Measurements from ENCODE around the gene PCDHGA1.

The PCDHGA1 gene

DNA sequence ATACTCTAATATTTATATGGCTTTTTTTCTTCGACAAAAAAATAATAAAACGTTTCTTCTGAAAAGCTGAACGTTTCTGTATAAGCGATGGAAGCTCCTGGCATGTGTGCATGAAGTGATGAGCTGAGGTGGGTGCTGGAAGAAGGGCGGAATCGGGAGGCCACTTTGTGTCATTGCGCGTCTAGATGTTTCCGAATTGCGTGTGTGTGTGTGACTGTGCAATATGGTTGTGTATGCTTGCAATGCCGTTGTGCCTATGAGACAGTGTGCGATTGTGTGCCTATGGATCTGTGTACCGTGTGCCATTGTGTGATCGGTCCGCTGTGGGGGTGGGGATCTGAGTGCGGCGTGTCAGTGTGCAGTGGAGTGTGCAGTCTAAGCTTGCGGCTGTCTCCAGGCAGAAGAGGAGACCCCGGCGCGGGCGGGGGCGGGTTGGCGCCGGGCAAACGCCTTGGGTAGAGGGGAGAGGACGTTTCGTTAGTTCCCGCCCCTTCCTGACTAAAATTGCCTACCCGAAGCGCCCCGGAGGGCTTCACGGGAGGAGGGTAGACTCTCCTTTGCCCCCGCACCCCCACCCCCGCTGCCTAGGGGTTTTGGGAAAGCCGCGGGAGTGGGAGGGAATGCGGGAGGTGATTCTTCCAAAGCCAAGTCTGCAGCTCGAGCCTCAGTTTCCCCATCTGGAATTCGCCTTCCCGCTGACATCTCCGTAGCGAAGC, 182.8 kb downstream of the PCDHGA1 start:
- Histone ChIP-seq H3K9me3 (ENCODE audit: control insufficient read depth, insufficient read depth, low read depth, low read length) (no peaks in the 10 kb centered on the region), H3K4me3 (ENCODE audit: low read depth, low read length) (peak overlapping the region; percentile 79), H3K27ac (ENCODE audit: low read depth, low read length) (peak overlapping the region; percentile 65; the same call in 1 of the 2 replicates), H3K36me3 (ENCODE audit: control insufficient read depth, insufficient read depth, low read length) (peaks cover 29% of the 10 kb centered on the region), H3K27me3 (ENCODE audit: control insufficient read depth, insufficient read depth, low read length) (no peaks in the 10 kb centered on the region), H3K9ac (ENCODE audit: low read length) (peak overlapping the region; percentile 74), H3K4me1 (ENCODE audit: control insufficient read depth, insufficient read depth, low read length) (peaks cover 41% of the 10 kb centered on the region)

GRCh38 chr5:141513627-141514329, 183.5 kb downstream of the PCDHGA1 start:
- Histone ChIP-seq H3K9me3 (ENCODE audit: control insufficient read depth, insufficient read depth, low read depth, low read length) (no peaks in the 10 kb centered on the region), H3K4me3 (ENCODE audit: low read depth, low read length) (peak overlapping the region; percentile 79), H3K27ac (ENCODE audit: low read depth, low read length) (peak overlapping the region; percentile 65; the same call in 1 of the 2 replicates), H3K36me3 (ENCODE audit: control insufficient read depth, insufficient read depth, low read length) (peaks cover 33% of the 10 kb centered on the region), H3K4me1 (ENCODE audit: control insufficient read depth, insufficient read depth, low read length) (peaks cover 36% of the 10 kb centered on the region), H3K9ac (ENCODE audit: low read length) (peak overlapping the region; percentile 74), H3K27me3 (ENCODE audit: control insufficient read depth, insufficient read depth, low read length) (no peaks in the 10 kb centered on the region)

GRCh38 chr5:141514330-141515133, 184.2 kb downstream of the PCDHGA1 start:
- Histone ChIP-seq H3K4me3 (ENCODE audit: low read depth, low read length) (peak overlapping the region; percentile 79), H3K4me1 (ENCODE audit: control insufficient read depth, insufficient read depth, low read length) (peaks cover 31% of the 10 kb centered on the region), H3K27ac (ENCODE audit: low read depth, low read length) (peak overlapping the region; percentile 65; the same call in 1 of the 2 replicates), H3K9me3 (ENCODE audit: control insufficient read depth, insufficient read depth, low read depth, low read length) (no peaks in the 10 kb centered on the region), H3K27me3 (ENCODE audit: control insufficient read depth, insufficient read depth, low read length) (no peaks in the 10 kb centered on the region), H3K36me3 (ENCODE audit: control insufficient read depth, insufficient read depth, low read length) (peaks cover 41% of the 10 kb centered on the region), H3K9ac (ENCODE audit: low read length) (peak overlapping the region; percentile 74)

GRCh38 chr5:141515141-141515540, 184.8 kb downstream of the PCDHGA1 start:
- Histone ChIP-seq H3K4me3 (ENCODE audit: low read depth, low read length) (no peak overlapping the region), H3K9me3 (ENCODE audit: control insufficient read depth, insufficient read depth, low read depth, low read length) (no peaks in the 10 kb centered on the region), H3K27me3 (ENCODE audit: control insufficient read depth, insufficient read depth, low read length) (no peaks in the 10 kb centered on the region), H3K9ac (ENCODE audit: low read length) (peak overlapping the region; percentile 29), H3K27ac (ENCODE audit: low read depth, low read length) (peak overlapping the region; percentile 65; the same call in 1 of the 2 replicates), H3K4me1 (ENCODE audit: control insufficient read depth, insufficient read depth, low read length) (peaks cover 27% of the 10 kb centered on the region), H3K36me3 (ENCODE audit: control insufficient read depth, insufficient read depth, low read length) (peaks cover 47% of the 10 kb centered on the region)

DNA sequence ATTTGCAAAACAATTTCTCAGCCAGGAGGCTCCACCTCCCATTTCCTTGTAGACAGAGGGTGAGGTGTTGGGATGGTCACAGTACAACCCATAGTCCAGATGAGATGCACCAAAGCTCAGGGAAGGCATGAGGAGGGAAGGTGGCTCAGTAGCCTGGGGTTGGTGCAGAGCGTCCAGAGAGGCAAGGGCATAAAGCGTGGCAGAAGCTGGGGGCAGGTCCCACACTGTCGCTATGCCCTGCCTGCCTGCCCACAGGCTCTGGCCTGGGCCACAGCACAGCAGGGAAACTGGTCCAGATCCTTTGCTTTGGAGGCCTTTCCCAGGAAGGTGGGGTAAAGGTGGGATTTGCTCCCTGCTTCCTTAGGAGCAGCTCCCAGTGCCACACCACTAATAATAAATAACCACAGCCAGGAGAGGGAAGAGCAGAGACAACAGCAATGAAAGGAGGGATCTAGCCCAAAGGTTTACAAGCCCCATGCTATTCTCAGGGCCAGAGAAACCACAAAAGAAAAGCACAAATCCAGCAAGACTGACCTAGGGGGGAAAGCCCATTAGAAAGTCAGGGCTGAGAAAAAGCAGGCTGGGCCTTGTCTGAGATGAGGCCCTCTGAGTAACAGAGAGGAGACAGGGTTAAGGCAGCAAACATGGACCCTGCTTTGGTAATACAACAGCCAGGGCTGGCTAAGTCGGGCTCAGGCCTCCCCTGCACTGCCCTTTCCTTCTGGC, 185.8 kb downstream of the PCDHGA1 start:
- H3K27me3 ChIP-seq (ENCODE audit: control insufficient read depth, insufficient read depth, low read length), result no peaks in the 10 kb centered on the region
- H3K9ac ChIP-seq (ENCODE audit: low read length), result no peak overlapping the region
- peaks cover 27% of the 10 kb centered on the region for H3K4me1 ChIP-seq (ENCODE audit: control insufficient read depth, insufficient read depth, low read length)
- H3K9me3 ChIP-seq (ENCODE audit: control insufficient read depth, insufficient read depth, low read depth, low read length), result no peaks in the 10 kb centered on the region
- H3K27ac ChIP-seq (ENCODE audit: low read depth, low read length), result peak overlapping the region; percentile 39; the same call in 1 of the 2 replicates
- no peak overlapping the region for H3K4me3 ChIP-seq (ENCODE audit: low read depth, low read length)
- H3K36me3 ChIP-seq (ENCODE audit: control insufficient read depth, insufficient read depth, low read length), result peaks cover 52% of the 10 kb centered on the region

DNA sequence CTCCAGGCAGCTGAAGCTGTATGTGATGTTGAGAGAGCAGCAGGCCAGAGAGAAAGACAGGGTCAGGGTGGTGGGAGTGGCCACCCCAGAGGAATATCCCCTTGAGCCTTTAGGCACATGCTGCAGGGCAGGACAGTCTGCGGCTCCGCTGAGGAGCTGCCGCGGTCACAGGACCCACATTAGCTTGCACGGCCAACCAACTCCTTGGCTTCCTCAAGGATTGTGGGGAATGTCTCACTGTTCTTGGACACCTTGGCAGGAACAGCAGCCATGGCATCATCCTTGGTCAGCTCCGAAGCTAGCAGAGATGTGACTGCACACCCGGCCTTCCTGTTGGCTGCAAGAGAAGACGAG, 186.3 kb downstream of the PCDHGA1 start:
- no peak overlapping the region for H3K9ac ChIP-seq (ENCODE audit: low read length)
- H3K4me1 ChIP-seq (ENCODE audit: control insufficient read depth, insufficient read depth, low read length), result peaks cover 27% of the 10 kb centered on the region
- peak overlapping the region; percentile 39; the same call in 1 of the 2 replicates for H3K27ac ChIP-seq (ENCODE audit: low read depth, low read length)
- H3K4me3 ChIP-seq (ENCODE audit: low read depth, low read length), result no peak overlapping the region
- H3K27me3 ChIP-seq (ENCODE audit: control insufficient read depth, insufficient read depth, low read length), result no peaks in the 10 kb centered on the region
- no peaks in the 10 kb centered on the region for H3K9me3 ChIP-seq (ENCODE audit: control insufficient read depth, insufficient read depth, low read depth, low read length)
- peaks cover 54% of the 10 kb centered on the region for H3K36me3 ChIP-seq (ENCODE audit: control insufficient read depth, insufficient read depth, low read length)

DNA sequence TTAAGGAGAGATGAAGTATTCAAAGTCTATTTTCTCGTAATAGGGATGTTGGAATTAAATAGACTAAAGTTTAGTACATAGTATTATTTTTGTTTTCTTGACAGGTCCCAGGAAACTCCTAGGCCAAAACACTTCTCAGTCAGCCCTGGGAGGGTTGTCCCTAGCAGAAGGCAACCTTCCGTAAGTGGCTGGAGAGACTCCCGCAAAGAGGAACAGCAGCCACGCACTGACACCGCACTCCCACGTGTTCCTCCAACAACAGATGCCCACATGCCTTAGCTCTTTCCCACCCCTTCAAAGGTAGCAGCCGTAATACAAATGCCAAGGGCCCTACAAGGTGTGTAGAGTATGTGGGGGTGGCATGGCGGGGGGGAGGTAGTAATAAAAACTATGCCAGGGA, 187.0 kb downstream of the PCDHGA1 start:
- H3K36me3 ChIP-seq (ENCODE audit: control insufficient read depth, insufficient read depth, low read length), result peaks cover 59% of the 10 kb centered on the region
- H3K27me3 ChIP-seq (ENCODE audit: control insufficient read depth, insufficient read depth, low read length), result no peaks in the 10 kb centered on the region
- H3K4me1 ChIP-seq (ENCODE audit: control insufficient read depth, insufficient read depth, low read length), result peaks cover 27% of the 10 kb centered on the region
- H3K27ac ChIP-seq (ENCODE audit: low read depth, low read length), result no peak overlapping the region
- no peak overlapping the region for H3K9ac ChIP-seq (ENCODE audit: low read length)
- no peak overlapping the region for H3K4me3 ChIP-seq (ENCODE audit: low read depth, low read length)
- no peaks in the 10 kb centered on the region for H3K9me3 ChIP-seq (ENCODE audit: control insufficient read depth, insufficient read depth, low read depth, low read length)

DNA sequence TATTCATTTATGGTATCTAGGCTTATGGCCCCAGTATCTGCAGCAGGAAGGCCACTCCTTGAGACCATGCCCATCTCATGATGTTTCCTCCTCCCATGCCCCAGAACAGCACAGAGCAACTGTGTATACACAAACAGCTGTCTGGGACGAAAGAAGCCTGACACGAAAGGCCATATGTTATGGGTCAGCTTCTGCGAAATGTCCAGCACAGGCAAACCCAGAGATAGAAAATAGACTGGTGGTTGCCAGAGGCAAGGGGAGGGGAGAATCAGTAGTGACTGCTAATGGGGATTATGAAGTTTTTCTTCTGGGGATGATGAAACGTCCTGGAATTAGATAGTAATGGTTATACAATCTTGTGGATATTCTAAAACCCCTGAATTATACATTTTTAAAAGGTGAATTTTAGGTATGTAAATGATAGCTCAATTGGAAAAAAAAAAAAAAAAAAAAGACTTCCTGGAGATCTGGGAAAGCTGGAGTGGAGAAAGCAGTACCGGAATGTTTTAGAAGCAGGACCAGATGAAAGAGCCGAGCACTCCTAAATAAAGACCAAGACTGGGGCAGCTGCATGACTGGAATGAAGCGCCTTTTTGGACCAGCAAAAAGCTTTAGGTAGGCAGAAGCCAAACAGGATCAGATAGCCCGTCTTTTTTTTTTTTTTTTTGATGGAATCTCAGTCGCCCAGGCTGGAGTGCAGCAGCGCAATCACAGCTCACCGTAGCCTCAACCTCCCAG, 187.7 kb downstream of the PCDHGA1 start:
- peaks cover 27% of the 10 kb centered on the region for H3K4me1 ChIP-seq (ENCODE audit: control insufficient read depth, insufficient read depth, low read length)
- no peak overlapping the region for H3K9ac ChIP-seq (ENCODE audit: low read length)
- no peak overlapping the region for H3K27ac ChIP-seq (ENCODE audit: low read depth, low read length)
- no peaks in the 10 kb centered on the region for H3K27me3 ChIP-seq (ENCODE audit: control insufficient read depth, insufficient read depth, low read length)
- H3K36me3 ChIP-seq (ENCODE audit: control insufficient read depth, insufficient read depth, low read length), result peaks cover 66% of the 10 kb centered on the region
- no peaks in the 10 kb centered on the region for H3K9me3 ChIP-seq (ENCODE audit: control insufficient read depth, insufficient read depth, low read depth, low read length)
- H3K4me3 ChIP-seq (ENCODE audit: low read depth, low read length), result no peak overlapping the region

DNA sequence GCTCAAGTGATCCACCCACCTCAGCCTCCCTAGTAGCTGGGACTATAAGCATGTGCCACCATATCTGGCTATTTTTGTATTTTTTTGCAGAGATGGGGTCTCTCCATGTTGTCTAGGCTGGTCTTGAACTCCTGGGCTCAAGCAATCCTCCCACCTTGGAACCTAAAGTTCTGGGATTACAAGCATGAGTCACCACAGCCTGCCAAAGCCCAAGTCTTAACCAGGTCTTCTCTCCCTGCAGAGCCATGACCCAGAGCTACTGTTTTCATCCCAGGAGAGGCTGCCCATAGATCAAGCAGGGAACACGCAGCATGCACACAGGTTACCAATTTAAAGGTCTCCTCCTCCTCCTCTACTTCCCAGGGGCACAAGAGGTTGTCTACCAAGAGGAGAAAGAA, 188.3 kb downstream of the PCDHGA1 start:
- H3K36me3 ChIP-seq (ENCODE audit: control insufficient read depth, insufficient read depth, low read length), result peaks cover 72% of the 10 kb centered on the region
- no peaks in the 10 kb centered on the region for H3K27me3 ChIP-seq (ENCODE audit: control insufficient read depth, insufficient read depth, low read length)
- H3K4me1 ChIP-seq (ENCODE audit: control insufficient read depth, insufficient read depth, low read length), result peaks cover 27% of the 10 kb centered on the region
- no peak overlapping the region for H3K9ac ChIP-seq (ENCODE audit: low read length)
- H3K9me3 ChIP-seq (ENCODE audit: control insufficient read depth, insufficient read depth, low read depth, low read length), result no peaks in the 10 kb centered on the region
- H3K27ac ChIP-seq (ENCODE audit: low read depth, low read length), result no peak overlapping the region
- H3K4me3 ChIP-seq (ENCODE audit: low read depth, low read length), result no peak overlapping the region
